B cell (primary cell): ENCODE data around the gene PROSER1.

Source experiments
- CTCF ChIP-seq: fragments of 200-600 bp; IDR thresholded peaks from one replicate; pipeline ENCODE4 v1.8.0; 2022; ENCODE audit warnings: antibody characterized with exemption, mild to moderate bottlenecking
- EZH2 ChIP-seq: IDR thresholded peaks from 2 replicates; pipeline ENCODE4 v1.6.1; 2012; ENCODE audit warnings: borderline replicate concordance, low read depth, mild to moderate bottlenecking, moderate library complexity, low read length; ENCODE audit not compliant: insufficient read depth, poor library complexity, severe bottlenecking

DNA sequence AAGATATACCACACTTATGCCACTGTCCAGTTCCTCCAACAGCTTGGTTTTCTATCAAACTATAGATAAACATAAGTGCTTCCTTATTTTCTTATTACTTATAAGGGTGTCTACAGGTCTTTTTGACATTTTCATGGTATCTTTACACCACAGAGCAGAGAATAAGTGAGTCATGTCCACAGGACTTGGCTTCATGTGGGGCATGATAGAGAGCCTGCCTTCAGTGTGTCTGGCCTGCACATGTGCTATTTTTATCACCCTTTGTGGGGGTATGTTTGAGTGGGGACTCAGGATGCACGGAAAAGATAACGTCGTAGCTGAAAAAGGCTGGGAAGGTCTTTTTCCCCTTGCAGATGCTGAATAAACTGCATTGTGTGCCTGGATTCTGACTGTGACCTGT, 39.1 kb downstream of the PROSER1 start:
- TF ChIP-seq CTCF, result no peak
- TF ChIP-seq EZH2, result no peak
